ENCODE measurements around the gene TAGAP.

DNA sequence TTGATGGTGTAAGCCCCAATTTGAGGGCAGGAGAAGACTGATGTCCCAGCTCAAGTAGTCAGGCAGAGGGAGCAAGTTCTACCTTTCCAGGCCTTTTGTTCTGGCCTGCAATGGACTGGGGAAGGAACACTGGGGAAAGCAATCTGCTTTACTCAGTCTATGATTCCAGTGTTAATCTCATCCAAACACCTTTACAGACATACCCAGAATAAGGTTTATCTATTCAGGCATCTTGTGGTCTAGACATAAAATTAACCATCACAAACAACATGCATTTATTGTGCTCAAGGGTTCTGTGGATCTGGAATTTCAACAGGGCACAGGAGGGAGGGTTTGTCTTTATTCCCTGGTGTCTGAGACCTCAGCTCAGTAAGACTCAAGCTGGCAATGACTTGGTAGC lies 30.4 kb downstream of the TAGAP start:
- no peak for TF ChIP-seq EZH2 (IDR thresholded peaks at IDR 0.05; ENCODE audit: low read length)
- TF ChIP-seq, protein P1, sequence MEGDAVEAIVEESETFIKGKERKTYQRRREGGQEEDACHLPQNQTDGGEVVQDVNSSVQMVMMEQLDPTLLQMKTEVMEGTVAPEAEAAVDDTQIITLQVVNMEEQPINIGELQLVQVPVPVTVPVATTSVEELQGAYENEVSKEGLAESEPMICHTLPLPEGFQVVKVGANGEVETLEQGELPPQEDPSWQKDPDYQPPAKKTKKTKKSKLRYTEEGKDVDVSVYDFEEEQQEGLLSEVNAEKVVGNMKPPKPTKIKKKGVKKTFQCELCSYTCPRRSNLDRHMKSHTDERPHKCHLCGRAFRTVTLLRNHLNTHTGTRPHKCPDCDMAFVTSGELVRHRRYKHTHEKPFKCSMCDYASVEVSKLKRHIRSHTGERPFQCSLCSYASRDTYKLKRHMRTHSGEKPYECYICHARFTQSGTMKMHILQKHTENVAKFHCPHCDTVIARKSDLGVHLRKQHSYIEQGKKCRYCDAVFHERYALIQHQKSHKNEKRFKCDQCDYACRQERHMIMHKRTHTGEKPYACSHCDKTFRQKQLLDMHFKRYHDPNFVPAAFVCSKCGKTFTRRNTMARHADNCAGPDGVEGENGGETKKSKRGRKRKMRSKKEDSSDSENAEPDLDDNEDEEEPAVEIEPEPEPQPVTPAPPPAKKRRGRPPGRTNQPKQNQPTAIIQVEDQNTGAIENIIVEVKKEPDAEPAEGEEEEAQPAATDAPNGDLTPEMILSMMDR (optimal IDR thresholded peaks at IDR 0.05 in 1 of 3, IDR thresholded peaks at IDR 0.05 in 1 of 3, conservative IDR thresholded peaks at IDR 0.05 in 1 of 3; ENCODE audit: extremely low read depth in 1 of 3, insufficient read depth in 2 of 3, low read length in 3 of 3) = no peak

Data from keratinocyte (primary cell).